NCI-H345 treated with DMSO at 0.1 percent for 48 hours (cell line): ENCODE results near the gene VPS39.
"Not testable (repeated sequence)": the region's sequence is repeated elsewhere in the genome, so short reads cannot be mapped to it uniquely, and the experiment has no call there.

Source experiments
- DNase-seq: peaks from one replicate; lab custom pipeline; 2025; ENCODE audit not compliant: unreplicated experiment; lab: John Stamatoyannopoulos, UW

Gene VPS39

GRCh38 chr15:42207674-42208579, at the start of gene VPS39:
VPS39 (minus strand) TSS chr15:42208304; CDS start chr15:42208153, 151 bp downstream.
- DNase-seq, result peak; percentile 78

- no peak for DNase-seq
Measured at GRCh38 chr15:42253300-42253699, 45.2 kb upstream of the VPS39 start.

- no peak for DNase-seq
Measured at GRCh38 chr15:42240823-42241222, 32.7 kb upstream of the VPS39 start.

- DNase-seq, result no peak
Measured at GRCh38 chr15:42239528-42240182, 31.6 kb upstream of the VPS39 start.

- DNase-seq, result no peak
Measured at GRCh38 chr15:42233107-42233506, 25.0 kb upstream of the VPS39 start.

- no peak for DNase-seq
Measured at GRCh38 chr15:42232606-42233005, 24.5 kb upstream of the VPS39 start.

- no peak for DNase-seq
Measured at GRCh38 chr15:42231088-42231487, 23.0 kb upstream of the VPS39 start.

GRCh38 chr15:42228981-42229380, 20.9 kb upstream of the VPS39 start:
- DNase-seq, result not testable (repeated sequence)

GRCh38 chr15:42228036-42228435, 19.9 kb upstream of the VPS39 start:
- DNase-seq, result no peak

- DNase-seq, result no peak
Measured at GRCh38 chr15:42226648-42227047, 18.5 kb upstream of the VPS39 start.

- no peak for DNase-seq
Measured at GRCh38 chr15:42220216-42220615, 12.1 kb upstream of the VPS39 start.

GRCh38 chr15:42218953-42219592, 11.0 kb upstream of the VPS39 start:
- DNase-seq, result no peak

GRCh38 chr15:42217568-42217967, 9.5 kb upstream of the VPS39 start:
- no peak for DNase-seq

- no peak for DNase-seq
Measured at GRCh38 chr15:42215913-42216829, 8.1 kb upstream of the VPS39 start.

- no peak for DNase-seq
Measured at GRCh38 chr15:42214600-42214999, 6.5 kb upstream of the VPS39 start.

GRCh38 chr15:42213511-42213910, 5.4 kb upstream of the VPS39 start:
- DNase-seq, result no peak

GRCh38 chr15:42210696-42211095, 2.6 kb upstream of the VPS39 start:
- no peak for DNase-seq

GRCh38 chr15:42206406-42206805, 1.7 kb downstream of the VPS39 start:
- no peak for DNase-seq

GRCh38 chr15:42203891-42204290, 4.2 kb downstream of the VPS39 start:
- no peak for DNase-seq

GRCh38 chr15:42202653-42203052, 5.5 kb downstream of the VPS39 start:
- no peak for DNase-seq

- DNase-seq, result no peak
Measured at GRCh38 chr15:42201801-42202200, 6.3 kb downstream of the VPS39 start.
